Measurements from ENCODE around the gene NCK2.

The NCK2 gene

GRCh38 chr2:105881286-105882136, 136.8 kb downstream of the NCK2 start:
- Histone ChIP-seq H3K9ac (ENCODE audit: low read length) (no peak overlapping the region), H3K9me3 (ENCODE audit: control insufficient read depth, low read length) (peaks cover 15% of the 10 kb centered on the region), H3K4me2 (ENCODE audit: low read length, poor library complexity, severe bottlenecking) (no peak overlapping the region), H3K14ac (ENCODE audit: low read length in 2 of 2) (no peak overlapping the region), H2BK12ac (ENCODE audit: low read length in 2 of 2) (no peak overlapping the region), H3K36me3 (ENCODE audit: control insufficient read depth in 1 of 2, insufficient read depth in 2 of 2, low read depth in 1 of 2, low read length in 2 of 2) (peaks cover 0 to 23% of the 10 kb centered on the region in 2 experiments), H3K79me1 (replicated peaks; ENCODE audit: low read length, poor library complexity, severe bottlenecking) (peaks cover 60% of the 10 kb centered on the region), H4K91ac (ENCODE audit: low read length) (no peak overlapping the region), H2AFZ (ENCODE audit: low read depth, low read length) (no peak overlapping the region), H2AK5ac (ENCODE audit: low read length, severe bottlenecking) (no peak overlapping the region), H3K4ac (ENCODE audit: low read depth in 1 of 2, low read length in 2 of 2) (no peak overlapping the region), H3K27ac (ENCODE audit: low read length, poor library complexity, severe bottlenecking) (no peak overlapping the region), H3K18ac (ENCODE audit: low read depth in 1 of 2, low read length in 2 of 2) (no peak overlapping the region), H2BK15ac (ENCODE audit: low read depth, poor library complexity, severe bottlenecking) (no peak overlapping the region), H3K27me3 (ENCODE audit: control insufficient read depth in 1 of 2, insufficient read depth in 1 of 2, low read length in 2 of 2) (no peaks in the 10 kb centered on the region), H3K23ac (ENCODE audit: low read length in 2 of 2) (no peak overlapping the region), H3K4me3 (ENCODE audit: insufficient read depth in 1 of 2, low read depth in 1 of 2, low read length in 2 of 2) (no peak overlapping the region), H3K4me1 (ENCODE audit: control insufficient read depth, insufficient read depth, low read depth, low read length) (peaks cover 5% of the 10 kb centered on the region), H2BK5ac (ENCODE audit: low read depth, low read length, poor library complexity, severe bottlenecking) (no peak overlapping the region), H4K8ac (ENCODE audit: low read length) (no peak overlapping the region), H2BK120ac (ENCODE audit: low read depth, low read length) (no peak overlapping the region)
- 98% methylated on average over 79 of the region's 79 CpGs for WGBS
- no peak for DNase-seq

GRCh38 chr2:105882341-105882740, 137.6 kb downstream of the NCK2 start:
- Histone ChIP-seq H3K18ac (ENCODE audit: low read depth in 1 of 2, low read length in 2 of 2) (no peak overlapping the region), H2BK5ac (ENCODE audit: low read depth, low read length, poor library complexity, severe bottlenecking) (no peak overlapping the region), H2AFZ (ENCODE audit: low read depth, low read length) (no peak overlapping the region), H3K27me3 (ENCODE audit: control insufficient read depth in 1 of 2, insufficient read depth in 1 of 2, low read length in 2 of 2) (no peaks in the 10 kb centered on the region), H3K9ac (ENCODE audit: low read length) (no peak overlapping the region), H3K23ac (ENCODE audit: low read length in 2 of 2) (no peak overlapping the region), H3K27ac (ENCODE audit: low read length, poor library complexity, severe bottlenecking) (no peak overlapping the region), H2BK12ac (ENCODE audit: low read length in 2 of 2) (no peak overlapping the region), H2BK15ac (ENCODE audit: low read depth, poor library complexity, severe bottlenecking) (no peak overlapping the region), H3K4me1 (ENCODE audit: control insufficient read depth, insufficient read depth, low read depth, low read length) (no peaks in the 10 kb centered on the region), H2AK5ac (ENCODE audit: low read length, severe bottlenecking) (no peak overlapping the region), H3K79me1 (replicated peaks; ENCODE audit: low read length, poor library complexity, severe bottlenecking) (peaks cover 55% of the 10 kb centered on the region), H3K9me3 (ENCODE audit: control insufficient read depth, low read length) (peaks cover 15% of the 10 kb centered on the region), H2BK120ac (ENCODE audit: low read depth, low read length) (no peak overlapping the region), H4K8ac (ENCODE audit: low read length) (no peak overlapping the region), H3K4ac (ENCODE audit: low read depth in 1 of 2, low read length in 2 of 2) (no peak overlapping the region), H3K4me2 (ENCODE audit: low read length, poor library complexity, severe bottlenecking) (no peak overlapping the region), H4K91ac (ENCODE audit: low read length) (no peak overlapping the region), H3K36me3 (ENCODE audit: control insufficient read depth in 1 of 2, insufficient read depth in 2 of 2, low read depth in 1 of 2, low read length in 2 of 2) (peaks cover 0 to 18% of the 10 kb centered on the region in 2 experiments), H3K14ac (ENCODE audit: low read length in 2 of 2) (no peak overlapping the region), H3K4me3 (ENCODE audit: insufficient read depth in 1 of 2, low read depth in 1 of 2, low read length in 2 of 2) (no peak overlapping the region)
- 94% methylated on average over 10 of the region's 10 CpGs for WGBS
- DNase-seq, result no peak

- Histone ChIP-seq H3K14ac (ENCODE audit: low read length in 2 of 2) (no peak overlapping the region), H3K9ac (ENCODE audit: low read length) (no peak overlapping the region), H3K36me3 (ENCODE audit: control insufficient read depth in 1 of 2, insufficient read depth in 2 of 2, low read depth in 1 of 2, low read length in 2 of 2) (peaks cover 0 to 18% of the 10 kb centered on the region in 2 experiments), H3K4ac (ENCODE audit: low read depth in 1 of 2, low read length in 2 of 2) (no peak overlapping the region), H3K23ac (ENCODE audit: low read length in 2 of 2) (no peak overlapping the region), H2BK5ac (ENCODE audit: low read depth, low read length, poor library complexity, severe bottlenecking) (no peak overlapping the region), H3K18ac (ENCODE audit: low read depth in 1 of 2, low read length in 2 of 2) (no peak overlapping the region), H4K8ac (ENCODE audit: low read length) (no peak overlapping the region), H3K27ac (ENCODE audit: low read length, poor library complexity, severe bottlenecking) (no peak overlapping the region), H3K4me3 (ENCODE audit: insufficient read depth in 1 of 2, low read depth in 1 of 2, low read length in 2 of 2) (no peak overlapping the region), H2AK5ac (ENCODE audit: low read length, severe bottlenecking) (no peak overlapping the region), H3K4me1 (ENCODE audit: control insufficient read depth, insufficient read depth, low read depth, low read length) (no peaks in the 10 kb centered on the region), H3K4me2 (ENCODE audit: low read length, poor library complexity, severe bottlenecking) (no peak overlapping the region), H3K9me3 (ENCODE audit: control insufficient read depth, low read length) (peaks cover 15% of the 10 kb centered on the region), H3K27me3 (ENCODE audit: control insufficient read depth in 1 of 2, insufficient read depth in 1 of 2, low read length in 2 of 2) (no peaks in the 10 kb centered on the region), H2BK120ac (ENCODE audit: low read depth, low read length) (no peak overlapping the region), H2AFZ (ENCODE audit: low read depth, low read length) (no peak overlapping the region), H2BK12ac (ENCODE audit: low read length in 2 of 2) (no peak overlapping the region), H3K79me1 (replicated peaks; ENCODE audit: low read length, poor library complexity, severe bottlenecking) (peaks cover 53% of the 10 kb centered on the region), H4K91ac (ENCODE audit: low read length) (no peak overlapping the region), H2BK15ac (ENCODE audit: low read depth, poor library complexity, severe bottlenecking) (no peak overlapping the region)
- WGBS, result 97% methylated on average over 10 of the region's 10 CpGs
- DNase-seq, result no peak
Observed at GRCh38 chr2:105882920-105883435, 138.3 kb downstream of the NCK2 start.

GRCh38 chr2:105883911-105884694, 139.4 kb downstream of the NCK2 start:
- no peaks in the 10 kb centered on the region for H3K4me1 ChIP-seq (ENCODE audit: control insufficient read depth, insufficient read depth, low read depth, low read length)
- no peak overlapping the region for H3K23ac ChIP-seq (ENCODE audit: low read length in 2 of 2)
- H3K18ac ChIP-seq (ENCODE audit: low read depth in 1 of 2, low read length in 2 of 2), result no peak overlapping the region
- no peak overlapping the region for H2AK5ac ChIP-seq (ENCODE audit: low read length, severe bottlenecking)
- no peak overlapping the region for H3K27ac ChIP-seq (ENCODE audit: low read length, poor library complexity, severe bottlenecking)
- H3K9ac ChIP-seq (ENCODE audit: low read length), result no peak overlapping the region
- peaks cover 15% of the 10 kb centered on the region for H3K9me3 ChIP-seq (ENCODE audit: control insufficient read depth, low read length)
- no peak overlapping the region for H3K4me3 ChIP-seq (ENCODE audit: insufficient read depth in 1 of 2, low read depth in 1 of 2, low read length in 2 of 2)
- H2BK12ac ChIP-seq (ENCODE audit: low read length in 2 of 2), result no peak overlapping the region
- H3K4me2 ChIP-seq (ENCODE audit: low read length, poor library complexity, severe bottlenecking), result no peak overlapping the region
- no peak overlapping the region for H2BK15ac ChIP-seq (ENCODE audit: low read depth, poor library complexity, severe bottlenecking)
- no peak overlapping the region for H3K4ac ChIP-seq (ENCODE audit: low read depth in 1 of 2, low read length in 2 of 2)
- peaks cover 0 to 21% of the 10 kb centered on the region in 2 experiments for H3K36me3 ChIP-seq (ENCODE audit: control insufficient read depth in 1 of 2, insufficient read depth in 2 of 2, low read depth in 1 of 2, low read length in 2 of 2)
- no peak overlapping the region for H4K91ac ChIP-seq (ENCODE audit: low read length)
- no peaks in the 10 kb centered on the region for H3K27me3 ChIP-seq (ENCODE audit: control insufficient read depth in 1 of 2, insufficient read depth in 1 of 2, low read length in 2 of 2)
- WGBS, result 96% methylated on average over 9 of the region's 11 CpGs
- no peak overlapping the region for H2BK5ac ChIP-seq (ENCODE audit: low read depth, low read length, poor library complexity, severe bottlenecking)
- H2BK120ac ChIP-seq (ENCODE audit: low read depth, low read length), result no peak overlapping the region
- DNase-seq, result no peak
- no peak overlapping the region for H2AFZ ChIP-seq (ENCODE audit: low read depth, low read length)
- peaks cover 55% of the 10 kb centered on the region for H3K79me1 ChIP-seq (replicated peaks; ENCODE audit: low read length, poor library complexity, severe bottlenecking)
- no peak overlapping the region for H3K14ac ChIP-seq (ENCODE audit: low read length in 2 of 2)
- H4K8ac ChIP-seq (ENCODE audit: low read length), result no peak overlapping the region

Data from mesenchymal stem cell (in vitro differentiated cells and primary cell).